Caco-2 (cell line): ENCODE measurements around the gene GPBP1L1. TPM values are rescaled to one million over a fixed set of nuclear protein-coding genes. Genes with fewer than 3 reads are reported as not detected.

Source experiments
- BruUV-seq: library from RNA; stranded (reverse); fragments of 400-500 nt; replicated peaks from 2 replicates; lab custom pipeline; 2021; lab: Mats Ljungman, UMichigan
- CTCF ChIA-PET: fragments of 300-600 bp; sonication (Branson Sonifier 250); formaldehyde crosslinking; loops from one replicate; lab custom pipeline; 2022; ENCODE audit warnings: antibody characterized with exemption; lab: Charles Lee
- POLR2A ChIA-PET: fragments of 300-600 bp; sonication (Branson Sonifier 250); formaldehyde crosslinking; loops from one replicate; lab custom pipeline; 2022; ENCODE audit warnings: antibody characterized with exemption; lab: Charles Lee
- DNase-seq, 2 experiments: peaks; one replicate each; pipeline versions ENCODE4 v3.0.0 to v3.0.0-alpha.2; 2020 to 2022
- H3K27me3 ChIP-seq: replicated peaks from 2 replicates; pipeline ENCODE4 v1.6.0; 2011; ENCODE audit warnings: low read length; ENCODE audit not compliant: control insufficient read depth, insufficient read depth
- H3K36me3 ChIP-seq: 2 replicates; pipeline ENCODE4 v1.5.1; 2011; ENCODE audit warnings: low read length; ENCODE audit not compliant: control insufficient read depth, insufficient read depth
- H3K4me1 ChIP-seq: fragments of 250-450 bp; sonication (Bioruptor Pico); 2 replicates; pipeline ENCODE4 v1.5.1; 2020; ENCODE audit warnings: mild to moderate bottlenecking
- H3K4me3 ChIP-seq: 2 replicates; pipeline ENCODE4 v1.5.1; 2011; ENCODE audit warnings: low read depth, mild to moderate bottlenecking, control low read depth, low read length
- H3K9me3 ChIP-seq: fragments of 250-450 bp; sonication (Bioruptor Pico); 2 replicates; pipeline ENCODE4 v1.5.1; 2020; ENCODE audit warnings: mild to moderate bottlenecking, moderate library complexity
- H3K27ac Mint-ChIP-seq: one replicate; pipeline ENCODE4 v1.8.0; 2022; ENCODE audit warnings: mixed read lengths; ENCODE audit not compliant: unreplicated experiment
- H3K27me3 Mint-ChIP-seq: one replicate; pipeline ENCODE4 v1.8.0; 2022; ENCODE audit warnings: mixed read lengths; ENCODE audit not compliant: insufficient read depth, unreplicated experiment
- H3K36me3 Mint-ChIP-seq: one replicate; pipeline ENCODE4 v1.8.0; 2022; ENCODE audit warnings: mild to moderate bottlenecking, mixed read lengths; ENCODE audit not compliant: insufficient read depth, unreplicated experiment
- H3K4me1 Mint-ChIP-seq: one replicate; pipeline ENCODE4 v1.8.0; 2022; ENCODE audit warnings: low read depth, mixed read lengths; ENCODE audit not compliant: unreplicated experiment
- H3K4me3 Mint-ChIP-seq: one replicate; pipeline ENCODE4 v1.8.0; 2022; ENCODE audit warnings: mild to moderate bottlenecking, moderate library complexity, mixed read lengths; ENCODE audit not compliant: unreplicated experiment
- H3K9me3 Mint-ChIP-seq: one replicate; pipeline ENCODE4 v1.8.0; 2022; ENCODE audit warnings: mixed read lengths; ENCODE audit not compliant: unreplicated experiment
- CTCF ChIP-seq, 2 experiments: fragments of 200-600 bp in 1 of 2; IDR thresholded peaks; 1 replicate in 1 of 2; 2 replicates in 1 of 2; pipeline versions ENCODE4 v1.5.1 to v1.8.0; 2011 to 2022; ENCODE audit warnings: antibody characterized with exemption in 1 of 2, control low read depth in 1 of 2, inconsistent platforms in 1 of 2, low read depth in 1 of 2, low read length in 1 of 2, mild to moderate bottlenecking in 1 of 2, moderate library complexity in 1 of 2; ENCODE audit not compliant: insufficient read depth in 1 of 2, severe bottlenecking in 1 of 2, unreplicated experiment in 1 of 2
- intact Hi-C: fragments of 100-400 bp; cut with micrococcal nuclease; formaldehyde crosslinking; loops from one replicate; pipeline ENCODE4 v1.10.0; 2022; ENCODE audit not compliant: unreplicated experiment
- total RNA-seq: library from RNA; stranded (reverse); gene quantifications from 2 replicates; pipeline ENCODE4 v1.2.3, GENCODE V29; 2022

GPBP1L1 gene
- total RNA-seq, 1 experiment from 2014 or later, result 61.8 TPM

DNA sequence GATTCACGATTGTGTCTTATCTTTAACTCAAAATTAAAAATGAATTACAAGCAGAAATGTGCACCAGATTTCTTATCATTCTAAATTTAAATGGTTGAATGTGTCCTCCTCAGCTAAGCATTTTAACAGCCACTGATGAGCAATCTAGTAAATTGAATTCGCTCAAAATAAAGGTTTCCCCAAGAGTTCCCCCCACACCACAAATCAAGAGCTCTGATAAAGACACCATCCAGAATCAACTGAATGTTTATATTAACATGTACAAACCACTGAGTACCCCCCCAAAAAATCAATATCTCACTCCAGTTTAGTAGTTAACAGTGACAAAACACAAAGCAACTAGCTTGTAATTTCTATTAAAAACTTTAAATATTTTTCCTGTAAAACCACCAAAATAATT lies 1.9 kb downstream of the GPBP1L1 start:
- H3K27ac Mint-ChIP-seq, result peak overlapping the region; percentile 25
- no TSS peak for BruUV-seq
- Histone ChIP-seq H3K27me3 (no peaks in the 10 kb centered on the region), H3K9me3 (no peaks in the 10 kb centered on the region), H3K4me1 (no peaks in the 10 kb centered on the region; the same call in 1 of the 2 replicates), H3K4me3 (peak overlapping the region; percentile 77), H3K36me3 (no peaks in the 10 kb centered on the region)
- H3K4me3 Mint-ChIP-seq, result peak overlapping the region; percentile 84
- H3K27me3 Mint-ChIP-seq, result no peaks in the 10 kb centered on the region
- no peak for TF ChIP-seq CTCF (IDR thresholded peaks at IDR 0.05; ENCODE audit: insufficient read depth in 1 of 2, low read depth in 1 of 2, low read length in 1 of 2, severe bottlenecking in 1 of 2, unreplicated experiment in 1 of 2)
- POLR2A ChIA-PET, result no interaction called here
- CTCF ChIA-PET, result no interaction called here
- no peaks in the 10 kb centered on the region for H3K9me3 Mint-ChIP-seq
- no peak for DNase-seq
- H3K36me3 Mint-ChIP-seq, result peaks cover 25% of the 10 kb centered on the region
- intact Hi-C loops, result loop anchor here (10.0 kb wide), 1 partner anchor 190 kb away; the partner anchor contains the start of gene TESK2
- H3K4me1 Mint-ChIP-seq, result no peaks in the 10 kb centered on the region

DNA sequence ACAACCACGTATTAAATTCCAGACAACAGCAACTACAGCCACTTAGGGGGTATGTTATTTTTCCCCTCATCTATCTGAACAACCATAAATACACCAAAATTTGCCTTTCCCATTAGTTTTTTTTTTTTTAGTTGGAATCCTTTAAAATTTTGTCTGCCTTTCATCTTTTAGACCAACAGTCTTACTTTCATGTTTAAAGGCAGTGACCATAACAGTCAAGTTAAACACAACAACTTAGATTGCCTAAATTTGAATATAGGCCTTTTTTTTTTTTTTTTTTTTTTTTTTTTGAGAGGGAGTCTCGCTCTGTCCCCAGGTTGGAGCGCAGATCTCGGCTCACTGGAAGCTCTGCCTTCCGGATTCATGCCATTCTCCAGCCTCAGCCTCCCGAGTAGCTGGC lies 3.4 kb downstream of the GPBP1L1 start:
- CTCF ChIA-PET, result no interaction called here
- Mint-ChIP-seq H3K36me3 (peaks cover 19% of the 10 kb centered on the region), H3K4me3 (no peak overlapping the region), H3K27me3 (no peaks in the 10 kb centered on the region), H3K4me1 (peaks cover 3% of the 10 kb centered on the region), H3K27ac (no peak overlapping the region), H3K9me3 (no peaks in the 10 kb centered on the region)
- H3K4me3 ChIP-seq, result no peak overlapping the region
- H3K27me3 ChIP-seq, result no peaks in the 10 kb centered on the region
- no peak for DNase-seq
- no TSS peak for BruUV-seq
- no peaks in the 10 kb centered on the region; the same call in 1 of the 2 replicates for H3K4me1 ChIP-seq
- no peaks in the 10 kb centered on the region for H3K36me3 ChIP-seq
- TF ChIP-seq CTCF (IDR thresholded peaks at IDR 0.05; ENCODE audit: insufficient read depth in 1 of 2, low read depth in 1 of 2, low read length in 1 of 2, severe bottlenecking in 1 of 2, unreplicated experiment in 1 of 2), result no peak
- H3K9me3 ChIP-seq, result no peaks in the 10 kb centered on the region
- POLR2A ChIA-PET, result no interaction called here
- intact Hi-C loops, result loop anchor here (10.0 kb wide), 1 partner anchor 188 kb away; the partner anchor contains the start of gene TESK2

GRCh38 chr1:45679123-45679522 lies 7.2 kb downstream of the GPBP1L1 start:
- no peak overlapping the region for H3K4me3 ChIP-seq
- H3K9me3 ChIP-seq, result no peaks in the 10 kb centered on the region
- TF ChIP-seq CTCF (IDR thresholded peaks at IDR 0.05; ENCODE audit: insufficient read depth in 1 of 2, low read depth in 1 of 2, low read length in 1 of 2, severe bottlenecking in 1 of 2, unreplicated experiment in 1 of 2), result no peak
- ChIA-PET CTCF (no interaction called here), POLR2A (no interaction called here)
- no peak for DNase-seq
- intact Hi-C loops, result no loop called here
- no peaks in the 10 kb centered on the region for H3K9me3 Mint-ChIP-seq
- no peaks in the 10 kb centered on the region; the same call in 1 of the 2 replicates for H3K4me1 ChIP-seq
- no peaks in the 10 kb centered on the region for H3K27me3 ChIP-seq
- no TSS peak for BruUV-seq
- H3K4me3 Mint-ChIP-seq, result no peak overlapping the region
- H3K27ac Mint-ChIP-seq, result no peak overlapping the region
- H3K36me3 ChIP-seq, result no peaks in the 10 kb centered on the region
- peaks cover 7% of the 10 kb centered on the region for H3K4me1 Mint-ChIP-seq
- H3K36me3 Mint-ChIP-seq, result no peaks in the 10 kb centered on the region
- H3K27me3 Mint-ChIP-seq, result no peaks in the 10 kb centered on the region
